GM21576 (cell line): ENCODE data around the gene KCTD11.
"Not testable (repeated sequence)": the region's sequence is repeated elsewhere in the genome, so short reads cannot be mapped to it uniquely, and the experiment has no call there.

Experiments used
- ATAC-seq: cut with Tn5 transposase; IDR thresholded peaks from one replicate; pipeline ENCODE4 v1.9.1; 2021; ENCODE audit warnings: mild to moderate bottlenecking, moderate library complexity; ENCODE audit not compliant: unreplicated experiment

The KCTD11 gene

DNA sequence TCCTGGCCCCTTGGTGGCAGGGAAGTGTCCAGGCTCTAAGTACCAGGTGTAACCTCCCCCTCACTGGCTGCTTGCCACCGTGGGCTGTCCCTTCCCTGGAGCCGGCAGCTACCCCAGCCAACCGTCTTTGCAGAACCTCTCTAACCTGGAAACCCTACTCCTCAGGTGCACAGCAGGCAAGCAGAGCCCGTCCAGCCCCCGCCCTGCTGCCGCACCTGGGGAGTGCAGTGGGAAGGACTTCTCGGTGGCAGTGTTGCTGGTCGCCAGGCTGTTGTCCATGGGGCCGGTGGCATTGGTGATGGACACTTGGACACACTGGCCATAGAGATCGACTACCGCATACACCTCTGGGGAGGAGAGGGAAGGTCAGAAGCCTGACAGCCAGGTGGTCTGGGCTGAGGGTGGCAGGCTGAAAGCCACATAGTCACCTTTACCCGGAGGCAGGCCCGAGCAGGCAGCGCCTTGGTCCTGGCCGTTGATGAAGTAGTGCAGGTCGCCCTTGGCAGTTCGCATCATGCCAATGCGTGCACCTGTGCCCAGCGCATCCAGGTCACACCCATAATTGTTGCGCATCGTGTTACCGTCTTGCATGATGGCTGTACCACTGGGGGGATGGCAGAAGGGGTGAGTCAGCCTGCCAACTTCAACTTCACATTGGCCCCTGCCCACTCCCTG, 29.3 kb upstream of the KCTD11 start:
- ATAC-seq = no peak

DNA sequence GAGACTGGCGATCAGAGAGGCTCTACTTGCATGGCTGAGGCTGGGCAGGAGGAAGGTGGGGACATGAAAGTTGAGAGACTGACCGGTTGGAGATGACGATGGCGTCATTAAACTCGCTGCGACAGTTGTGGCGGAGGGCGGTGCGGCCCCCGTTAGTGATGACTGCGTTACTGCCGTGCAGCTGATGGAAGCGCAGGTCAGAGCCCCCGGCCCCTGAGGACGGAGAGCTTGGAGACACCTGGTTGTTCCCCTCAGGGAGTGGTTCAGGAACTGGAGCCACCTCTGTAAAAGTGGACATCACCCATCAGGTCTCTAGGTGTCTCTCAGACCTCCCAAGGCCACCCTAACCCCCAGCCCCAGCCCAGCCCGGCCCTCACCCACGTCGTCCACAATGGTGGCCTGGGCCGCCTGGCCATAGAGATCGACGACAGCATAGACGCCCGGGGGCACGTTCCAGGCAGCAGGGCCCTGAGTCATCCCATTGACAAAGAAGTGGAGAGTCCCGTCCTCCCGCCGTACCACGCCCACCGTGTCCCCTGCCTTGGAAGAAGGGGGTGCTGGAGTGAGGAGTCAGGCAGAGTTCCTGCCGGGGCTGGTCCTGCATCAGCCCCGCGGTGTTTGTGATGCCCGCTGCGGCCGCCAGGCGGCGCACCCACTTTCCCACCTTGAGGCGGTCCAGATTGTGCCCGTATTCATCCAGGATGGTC, 28.1 kb upstream of the KCTD11 start:
- ATAC-seq = no peak

DNA sequence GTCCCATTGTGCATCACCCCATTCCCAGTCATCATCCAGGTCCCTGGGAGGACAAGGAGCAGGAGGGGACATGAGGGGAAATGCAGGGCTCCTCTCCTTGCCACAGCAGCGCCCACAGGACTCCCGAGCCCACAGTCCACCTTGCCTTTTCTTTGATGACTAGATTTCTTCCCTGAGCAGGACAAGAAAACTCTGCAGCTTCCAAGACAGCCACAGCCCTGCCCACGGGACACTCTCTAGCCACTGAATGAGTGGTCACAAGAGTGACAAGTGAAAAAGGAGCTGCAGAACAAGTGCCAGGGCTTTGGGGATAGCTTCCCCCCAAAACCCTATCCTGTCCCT, 27.6 kb upstream of the KCTD11 start:
- ATAC-seq = no peak

DNA sequence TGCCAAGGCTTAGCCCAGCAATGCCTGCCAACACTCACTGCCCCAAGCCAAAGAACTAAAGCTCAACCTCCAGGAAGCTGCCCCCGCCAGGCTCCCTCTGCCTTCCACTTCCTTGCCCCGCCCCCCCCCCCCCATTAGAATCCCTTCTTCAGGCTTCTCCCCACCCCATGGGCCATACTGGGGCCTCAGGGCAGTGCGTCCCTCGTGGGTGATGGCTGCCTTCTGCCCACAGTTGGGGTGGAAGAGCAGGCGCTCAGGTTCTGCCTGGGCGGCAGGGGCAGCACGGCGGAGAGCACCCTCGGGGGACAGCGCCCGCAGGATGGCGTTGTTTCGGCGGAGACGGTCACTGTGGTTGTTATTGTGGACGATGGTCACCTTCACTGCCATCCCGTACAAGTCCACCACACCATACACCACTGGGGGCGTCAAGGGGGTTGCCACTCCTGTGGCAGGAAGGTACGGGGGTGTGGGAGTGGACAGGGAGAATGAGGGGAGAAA, 26.9 kb upstream of the KCTD11 start:
- ATAC-seq = no peak

DNA sequence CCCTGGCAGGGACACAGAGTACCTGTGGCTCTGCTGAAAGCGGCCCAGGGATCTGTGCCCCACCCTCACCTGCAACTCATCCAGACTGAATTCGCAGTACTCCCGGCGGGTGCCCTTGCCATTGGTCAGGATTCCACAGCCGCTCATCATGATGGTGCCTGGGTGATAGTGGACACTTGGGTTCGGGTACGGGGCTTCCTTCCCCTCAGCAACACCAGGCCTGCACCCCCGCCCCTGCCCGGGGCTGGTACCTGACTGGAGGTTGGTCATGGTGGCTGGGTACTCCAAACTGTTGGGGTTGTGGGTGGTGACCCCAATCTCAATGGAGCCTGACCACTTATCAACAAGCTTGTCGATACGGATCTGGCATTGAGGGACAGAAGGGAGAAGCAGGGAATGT, 25.8 kb upstream of the KCTD11 start:
- ATAC-seq = no peak

DNA sequence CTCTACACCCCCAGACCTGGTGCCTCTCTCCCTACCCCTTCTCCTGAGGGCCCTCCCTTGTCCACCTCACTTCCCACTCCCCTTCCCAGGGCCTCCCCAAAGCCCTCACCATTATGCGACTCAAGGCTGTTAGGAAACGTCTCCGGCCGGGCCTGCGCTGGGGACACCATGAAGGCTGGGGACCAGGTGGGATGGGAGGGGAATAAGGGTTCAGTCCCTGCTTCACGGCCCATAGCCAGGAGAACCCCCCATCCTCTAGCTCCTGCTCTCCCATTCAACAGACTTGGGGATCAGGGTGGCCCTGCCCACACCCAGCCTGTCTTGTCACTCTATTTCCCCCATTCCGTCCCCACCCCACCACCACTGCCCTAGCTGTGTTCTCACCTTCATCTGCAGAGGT, 24.9 kb upstream of the KCTD11 start:
- no peak for ATAC-seq

DNA sequence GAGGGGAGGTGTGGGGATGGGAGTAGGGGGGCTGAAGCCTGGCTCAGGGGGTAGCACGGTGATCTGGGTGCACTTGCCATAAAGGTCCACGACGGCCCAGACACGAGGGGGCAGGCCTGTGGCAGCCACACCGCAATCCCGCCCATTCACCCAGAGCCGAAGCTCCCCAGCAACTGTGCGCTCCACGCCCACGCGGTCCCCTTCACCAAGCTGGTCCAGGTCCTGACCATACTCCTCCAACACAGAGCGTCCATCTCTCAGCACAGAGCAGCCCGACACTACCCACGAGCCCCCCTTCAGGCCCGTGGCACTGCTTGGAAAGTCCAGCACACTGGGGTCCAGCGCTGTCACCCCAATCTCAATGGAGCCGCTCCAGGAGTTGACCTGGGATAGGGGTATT, 24.5 kb upstream of the KCTD11 start:
- no peak for ATAC-seq

DNA sequence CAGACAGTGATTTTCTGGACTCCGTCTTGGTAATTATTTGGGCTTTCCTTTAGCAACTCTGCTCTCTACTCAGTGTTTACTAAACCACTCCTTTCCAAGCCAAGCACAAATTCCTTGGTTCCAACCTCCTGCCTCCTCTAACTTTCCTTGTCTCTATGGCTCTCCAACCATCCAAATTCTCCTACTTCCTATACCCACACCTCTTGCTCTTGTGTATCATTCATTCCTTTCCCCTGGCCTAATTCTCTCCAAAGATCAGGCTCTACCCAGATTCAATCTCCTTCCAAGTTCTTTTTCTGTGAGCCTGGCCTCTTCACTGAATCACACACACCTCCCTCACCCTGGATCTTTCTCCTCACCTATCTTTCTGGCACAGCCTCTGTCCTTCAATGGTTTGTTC, 24.0 kb upstream of the KCTD11 start:
- ATAC-seq = no peak

DNA sequence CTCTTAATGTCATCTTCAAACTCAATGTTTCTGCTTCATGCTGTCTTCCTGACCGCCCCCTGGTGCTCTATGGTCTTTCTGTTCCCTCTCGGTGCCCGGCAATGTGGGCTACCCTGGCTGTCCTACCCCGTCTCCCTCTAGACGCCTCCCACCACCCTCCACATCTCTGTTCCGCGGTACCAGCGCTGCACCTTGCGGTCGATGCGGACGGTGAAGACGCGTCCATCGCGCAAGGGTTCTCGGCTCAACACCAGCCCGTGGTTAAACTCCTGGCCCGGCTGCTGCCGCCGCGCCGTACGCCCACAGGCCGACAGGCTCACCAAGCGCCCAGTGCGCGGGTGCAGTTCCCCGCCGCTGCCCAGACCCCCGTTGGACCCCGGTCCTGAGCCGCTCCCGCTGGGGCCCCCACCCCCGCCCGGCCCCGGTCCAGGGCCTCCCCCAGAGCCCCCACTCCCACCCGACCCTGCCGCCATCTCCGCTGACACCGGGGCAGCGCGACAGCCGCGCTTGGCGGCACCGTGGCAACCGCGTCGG, 23.1 kb upstream of the KCTD11 start, which contains the start of gene NEURL4:
Gene NEURL4 (minus strand): TSS at position 496 of the 534 bp plus-strand sequence. CDS start 23 bp downstream, at position 473.
- peak; percentile 12 for ATAC-seq

DNA sequence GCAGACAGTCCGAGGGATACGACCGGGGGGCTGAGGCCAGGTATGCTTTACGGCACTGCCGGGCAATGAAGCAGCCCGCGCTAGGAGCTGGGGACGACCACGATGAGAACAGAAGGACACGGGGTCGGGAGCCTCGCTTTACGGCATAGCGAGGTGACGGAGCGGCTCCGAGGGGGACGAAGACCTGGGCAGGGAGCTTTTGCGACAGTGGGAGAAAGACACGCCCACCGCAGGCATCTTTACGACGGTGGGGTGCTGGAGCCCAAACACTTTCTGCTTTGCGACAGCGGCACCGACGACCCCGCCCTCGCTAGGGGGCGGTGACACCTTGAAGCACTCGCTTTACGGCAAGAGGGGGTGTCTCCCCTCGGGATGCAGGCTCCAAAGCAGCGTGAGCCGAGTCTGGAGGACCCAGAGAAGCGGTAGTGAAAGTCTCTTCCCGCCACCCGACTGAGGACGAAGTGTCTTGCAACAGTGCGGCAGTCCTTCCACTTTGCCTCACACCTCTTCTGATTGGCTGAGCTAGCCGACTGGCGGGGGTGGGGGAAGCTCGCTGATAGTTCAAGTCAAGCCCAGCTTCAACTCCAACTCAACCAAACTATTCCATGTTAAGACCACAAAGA, 22.5 kb upstream of the KCTD11 start:
- ATAC-seq = peak; percentile 46

DNA sequence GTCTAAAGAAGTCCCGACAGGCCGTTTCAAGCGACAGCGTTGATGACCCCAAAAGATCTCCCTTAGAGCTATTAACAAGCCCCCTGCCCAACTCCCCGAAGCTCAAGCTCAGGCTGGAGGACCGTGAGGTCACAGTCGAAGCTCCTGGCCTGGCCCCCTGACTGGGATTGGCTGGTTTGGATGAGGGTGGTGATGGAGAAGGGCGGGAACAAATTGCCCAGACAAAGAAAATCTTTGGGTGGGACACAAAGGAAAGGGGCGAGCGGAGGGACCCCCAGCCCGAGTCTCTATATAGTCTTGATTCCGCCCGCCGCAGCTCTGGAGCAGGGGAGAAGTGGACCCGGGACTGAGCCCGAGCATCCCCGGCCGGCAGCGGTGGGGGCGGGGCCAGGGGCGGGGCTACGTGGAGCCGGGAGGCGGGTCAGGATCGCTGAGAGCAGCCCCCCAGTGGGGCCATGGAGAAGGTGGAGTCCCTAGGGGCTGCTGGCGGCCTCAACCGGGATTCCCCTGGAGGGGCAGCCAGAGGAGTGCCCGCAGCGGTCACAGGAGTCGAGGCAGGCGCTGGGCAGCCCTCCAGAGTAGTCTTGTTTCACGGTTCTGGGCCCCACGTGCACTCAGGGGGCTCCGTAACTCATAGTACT, 21.8 kb upstream of the KCTD11 start:
- ATAC-seq = peak; percentile 32

DNA sequence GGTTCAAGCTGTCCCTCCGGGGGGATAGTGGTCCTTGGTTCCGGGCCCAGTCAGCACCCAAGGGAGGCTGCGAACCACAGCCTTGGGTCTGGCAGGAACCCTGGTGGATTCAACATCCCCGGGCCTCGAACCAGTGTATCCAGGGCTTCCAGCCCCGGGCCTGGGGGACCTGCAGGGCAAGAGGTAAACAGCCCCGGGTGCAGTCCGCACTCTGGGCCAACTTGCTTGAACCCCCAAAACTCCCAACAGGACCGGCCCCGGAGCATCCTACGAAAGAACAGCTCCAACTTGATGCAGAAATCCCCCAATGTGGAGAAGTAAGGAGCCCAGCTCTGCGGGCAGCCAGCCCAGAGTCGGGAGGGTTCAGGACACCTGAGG, 21.3 kb upstream of the KCTD11 start:
- ATAC-seq = no peak

DNA sequence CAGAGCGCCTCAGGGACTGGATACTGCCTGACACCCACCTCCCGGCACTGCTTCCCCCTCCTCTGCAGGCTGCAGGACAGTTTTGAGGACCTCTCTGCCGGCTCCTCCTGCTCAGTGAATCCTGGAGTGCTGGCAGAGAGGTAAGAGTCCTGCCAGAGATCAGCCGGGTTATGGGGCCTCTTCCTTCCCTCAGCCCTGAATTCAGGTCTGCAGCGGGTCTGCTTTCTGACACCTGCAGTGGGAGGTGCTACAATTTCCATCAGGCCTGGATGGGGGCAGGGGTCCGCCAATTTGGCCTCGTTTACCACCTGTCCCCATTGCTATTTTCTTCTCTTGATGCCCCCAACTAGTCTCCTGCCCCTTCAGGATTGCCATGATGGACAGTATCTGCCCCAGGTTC, 19.9 kb upstream of the KCTD11 start:
- no peak for ATAC-seq

DNA sequence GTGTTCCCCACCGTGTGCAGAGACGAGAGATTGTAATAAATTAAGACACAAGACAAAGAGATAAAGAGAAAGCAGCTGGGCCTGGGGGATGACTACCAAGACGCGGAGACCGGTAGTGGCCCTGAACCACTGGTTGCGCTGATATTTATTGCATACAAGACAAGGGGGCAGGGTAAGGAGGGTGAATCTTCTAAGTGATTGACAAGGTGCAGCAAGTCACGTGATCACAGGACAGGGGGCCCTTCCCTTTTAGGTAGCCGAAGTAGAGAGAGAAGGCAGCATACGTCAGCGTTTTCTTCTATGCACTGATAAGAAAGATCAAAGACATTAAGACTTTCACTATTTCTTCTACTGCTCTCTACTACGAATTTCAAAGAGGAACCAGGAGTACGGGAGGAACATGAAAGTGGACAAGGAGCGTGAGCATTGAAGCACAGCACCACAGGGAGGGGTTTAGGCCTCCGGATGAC, 19.3 kb upstream of the KCTD11 start:
- not testable (repeated sequence) for ATAC-seq

DNA sequence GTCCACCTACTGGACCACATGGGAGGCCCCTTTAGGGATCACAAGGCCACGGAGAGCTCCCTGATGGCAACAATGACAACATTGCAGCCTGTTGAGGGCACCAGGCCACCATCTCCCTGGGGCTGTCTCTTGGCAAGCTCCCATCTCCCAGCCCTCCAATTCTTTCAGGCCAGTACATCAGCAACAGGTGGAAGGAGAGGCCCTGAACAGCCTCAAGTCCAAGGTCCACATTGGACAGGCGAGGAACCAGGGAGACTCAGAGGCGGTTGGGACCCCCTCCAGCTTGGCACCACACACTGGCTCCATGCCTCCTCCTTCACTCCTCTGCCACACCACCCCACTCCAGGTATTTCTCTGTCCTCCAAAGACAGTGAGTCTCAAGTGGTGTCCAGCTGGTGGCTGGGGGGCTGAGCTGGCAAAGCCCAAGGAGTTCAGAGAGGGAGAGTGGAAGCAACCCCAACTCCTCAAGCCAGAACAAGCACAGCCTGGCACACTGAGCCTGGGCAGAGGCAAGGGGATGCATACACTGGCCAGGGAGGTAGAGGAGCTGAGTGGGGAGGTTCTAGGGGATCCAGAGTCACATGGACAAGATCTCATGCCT, 16.9 kb upstream of the KCTD11 start:
- ATAC-seq = no peak

DNA sequence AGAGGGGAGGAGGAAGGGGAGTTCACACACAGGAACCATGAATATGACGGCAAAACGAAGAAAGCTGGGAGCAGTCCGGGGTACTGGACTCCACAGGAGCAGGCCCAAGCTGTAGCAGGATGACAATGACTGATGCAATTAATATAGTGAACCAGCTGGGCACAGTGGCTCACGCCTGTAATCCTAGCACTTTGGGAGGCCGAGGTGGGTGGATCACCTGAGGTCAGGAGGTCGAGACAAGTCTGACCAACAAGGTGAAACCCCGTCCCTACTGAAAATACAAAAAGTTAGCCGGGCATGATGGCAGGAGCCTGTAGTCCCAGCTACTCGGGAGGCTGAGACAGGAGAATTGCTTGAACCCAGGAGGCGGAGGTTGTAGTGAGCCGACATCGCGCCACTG, 16.2 kb upstream of the KCTD11 start:
- not testable (repeated sequence) for ATAC-seq

DNA sequence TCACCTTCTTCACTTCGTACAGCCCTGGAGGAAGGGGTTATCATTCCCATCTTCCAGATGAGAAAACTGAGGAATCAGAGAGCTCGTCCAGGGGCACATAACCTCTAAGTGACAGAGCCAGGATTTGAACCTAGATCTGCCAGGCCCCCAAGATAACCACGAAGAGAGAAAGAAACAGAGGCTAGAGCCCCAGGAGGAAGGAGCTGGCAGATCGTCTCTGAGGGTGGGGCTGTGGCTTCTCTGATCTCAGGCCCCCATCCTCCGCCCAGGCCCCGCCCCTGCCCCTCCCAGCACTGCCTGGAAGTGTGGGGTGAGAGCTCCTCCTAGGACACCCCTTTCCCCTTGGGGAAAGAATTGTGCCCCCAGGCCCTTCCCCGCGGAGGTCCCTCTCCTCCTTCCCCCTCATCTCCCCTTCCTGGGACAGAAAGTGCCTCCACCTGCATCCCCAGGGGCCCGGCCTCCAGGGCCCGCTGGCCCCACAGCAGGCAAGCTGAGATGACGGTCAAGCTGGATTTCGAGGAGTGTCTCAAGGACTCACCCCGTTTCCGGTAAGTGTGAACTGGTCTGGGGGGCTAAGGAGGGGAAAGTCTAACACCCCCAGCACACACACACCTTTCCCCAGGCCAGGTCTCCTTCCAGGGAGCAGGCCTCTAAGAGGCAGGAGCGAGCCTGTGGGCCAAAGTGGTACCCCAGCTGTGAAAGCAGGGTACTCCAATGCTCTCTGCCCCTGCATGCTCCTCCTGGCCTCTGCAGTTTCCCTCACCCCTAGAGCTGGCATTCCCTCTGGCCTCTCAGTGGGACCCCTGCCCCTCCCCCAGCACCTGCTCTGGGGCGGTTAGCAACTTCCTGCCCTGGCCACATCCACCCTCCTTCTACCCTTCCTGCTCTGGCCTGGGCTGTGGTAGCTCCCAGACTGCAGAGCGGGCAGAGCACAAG, 15.5 kb upstream of the KCTD11 start, which contains the start of gene ACAP1:
Gene ACAP1 (plus strand): TSS at position 290 of the 936 bp plus-strand sequence. CDS start 206 bp downstream, at position 496.
- peak; percentile 53 for ATAC-seq

DNA sequence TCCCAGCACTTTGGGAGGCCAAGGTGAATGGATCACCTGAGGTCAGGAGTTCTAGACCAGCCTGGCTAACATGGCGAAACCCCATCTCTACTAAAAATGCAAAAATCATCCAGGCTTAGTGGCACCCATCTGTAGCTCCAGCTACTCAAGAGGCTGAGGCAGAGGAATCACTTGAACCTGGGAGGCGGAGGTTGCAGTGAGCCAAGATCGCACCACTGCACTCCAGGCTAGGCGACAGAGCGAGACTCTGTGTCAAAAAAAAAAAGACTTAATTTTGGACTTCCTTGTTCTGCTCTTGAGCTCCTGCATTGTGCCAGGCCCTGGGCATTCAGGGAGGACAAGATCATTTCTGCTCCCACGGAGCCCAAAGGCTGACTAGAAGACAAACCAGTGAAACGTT, 14.4 kb upstream of the KCTD11 start:
- ATAC-seq = not testable (repeated sequence)

DNA sequence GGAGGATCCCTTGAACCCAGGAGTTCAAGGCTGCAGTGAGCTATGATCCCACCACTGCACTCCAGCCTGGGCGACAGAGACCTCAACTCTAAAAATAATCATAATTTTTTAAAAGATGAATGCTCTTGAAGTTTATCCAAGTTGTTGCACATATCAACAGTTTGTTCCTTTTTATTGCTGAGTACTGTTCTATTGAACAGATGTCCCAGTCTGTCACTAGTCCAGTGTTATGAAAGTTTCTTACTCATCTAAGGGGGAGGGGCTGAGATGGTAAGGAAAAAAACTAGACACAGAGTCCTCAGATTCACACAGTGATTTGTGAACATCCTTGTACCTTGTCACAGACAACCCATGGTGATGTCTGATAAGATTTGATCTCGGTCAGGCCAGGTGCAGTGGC, 11.8 kb upstream of the KCTD11 start:
- no peak for ATAC-seq

DNA sequence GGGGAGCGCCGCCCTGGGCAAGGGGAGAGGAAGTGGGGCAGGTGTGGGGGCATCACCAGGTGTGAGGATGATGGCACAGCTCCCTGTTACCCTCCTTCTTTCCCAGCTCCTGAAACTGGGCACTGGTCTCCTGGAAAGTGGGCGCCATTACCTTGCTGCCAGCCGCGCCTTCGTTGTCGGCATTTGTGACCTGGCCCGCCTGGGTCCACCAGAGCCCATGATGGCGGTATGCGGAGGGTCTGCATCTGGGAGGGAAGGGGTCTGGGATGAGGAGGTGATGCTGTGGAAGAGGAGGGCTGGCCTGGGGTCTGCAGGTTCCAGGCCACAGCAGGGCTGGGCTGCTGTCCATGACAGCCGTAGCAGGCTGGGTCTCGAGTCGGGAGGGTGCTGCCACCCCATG, 10.1 kb upstream of the KCTD11 start:
- ATAC-seq = no peak
